Esophagus squamous epithelium (tissue), 5 donors: Measurements from ENCODE around the gene BRSK2. TPM values are rescaled to one million over a fixed set of nuclear protein-coding genes. Genes with fewer than 3 reads are reported as not detected.
"Not testable (repeated sequence)": the region's sequence is repeated elsewhere in the genome, so short reads cannot be mapped to it uniquely, and the experiment has no call there.

Source experiments
- DNase-seq: peaks from one replicate; lab custom pipeline; 2025; lab: John Stamatoyannopoulos, UW
- H3K27ac ChIP-seq, 4 donors: fragments of 200-600 bp; sonication (generic); one replicate each; pipeline ENCODE4 v1.5.1; 2016 to 2019; ENCODE audit warnings: mild to moderate bottlenecking in 1 of 4
- H3K27me3 ChIP-seq, 4 donors: fragments of 200-600 bp; sonication (generic); 1 replicate in 3 of 4; 2 replicates in 1 of 4; pipeline versions ENCODE4 v1.5.1 to v1.6.0; 2017 to 2021; ENCODE audit warnings: antibody characterized with exemption in 1 of 4
- H3K36me3 ChIP-seq, 3 donors: fragments of 200-600 bp; sonication (generic); one replicate each; pipeline ENCODE4 v1.5.1; 2016 to 2019
- H3K4me1 ChIP-seq, 3 donors: fragments of 200-600 bp; sonication (generic); one replicate each; pipeline ENCODE4 v1.5.1; 2017 to 2019
- H3K4me3 ChIP-seq, 4 donors: fragments of 200-600 bp; sonication (generic); 1 replicate in 3 of 4; 2 replicates in 1 of 4; pipeline ENCODE4 v1.5.1; 2016 to 2019; ENCODE audit warnings: mild to moderate bottlenecking in 2 of 4, moderate library complexity in 1 of 4
- H3K9me3 ChIP-seq, 3 donors: fragments of 200-600 bp; sonication (generic); one replicate each; pipeline ENCODE4 v1.5.1; 2016 to 2019
- POLR2A ChIP-seq, 4 donors: fragments of 450-650 bp; IDR thresholded peaks; one replicate each; pipeline ENCODE4 v1.6.1; 2017; ENCODE audit warnings: antibody characterized with exemption in 4 of 4, mild to moderate bottlenecking in 4 of 4, moderate library complexity in 3 of 4
- WGBS, 2 donors: methylation state at CpG; one replicate each; pipeline ENCODE4 v1.1.5; 2018; 5-methylcytosine and 5-hydroxymethylcytosine counted together
- intact Hi-C: fragments of 100-400 bp; cut with DNase I; formaldehyde crosslinking; loops from one replicate; pipeline ENCODE4 v1.15.0; 2022
- total RNA-seq, 4 donors: library from RNA; depleted of rRNA; stranded (reverse); fragments of >200 nt; gene quantifications; one replicate each; pipeline ENCODE4 v1.1.0, GENCODE V29; 2016
- TF ChIP-seq, protein P1 (sequence below), 6 experiments: fragments of 450-650 bp in 4 of 6; fragments of 200-600 bp in 2 of 6; sonication (generic) in 2 of 6; IDR thresholded peaks; one replicate each; pipeline ENCODE4 v1.5.1; 2016 to 2019; ENCODE audit warnings: antibody characterized with exemption in 6 of 6, mild to moderate bottlenecking in 4 of 6, moderate library complexity in 4 of 6
- donor health status: DM: yes; HTN: yes; CAD: no.

Gene BRSK2
- total RNA-seq, 4 donors from 2014 or later: 0.23 to 1.3 (median 0.35) TPM; not detected in 1

DNA sequence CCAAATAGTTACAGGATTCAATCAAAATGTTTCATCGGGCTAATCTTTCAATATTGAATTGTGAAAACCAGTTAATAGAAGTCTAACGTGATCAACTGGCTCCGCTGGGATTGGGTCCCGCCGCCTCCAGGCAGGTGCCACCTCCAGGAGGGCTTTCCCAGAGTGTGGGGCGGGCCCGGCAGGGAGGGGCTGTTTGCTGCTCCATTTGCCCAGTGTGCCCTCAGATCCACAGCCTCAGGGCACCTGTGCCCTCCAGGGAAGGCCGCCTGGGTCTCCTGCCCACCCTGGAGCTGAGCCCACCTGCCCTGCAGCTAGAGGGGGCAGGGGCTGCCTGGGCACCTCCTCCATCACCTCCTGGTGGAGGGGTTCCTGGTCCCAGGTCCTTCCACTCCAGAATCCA lies 17.9 kb downstream of the BRSK2 start:
- peaks cover 0 to 75% (median 0%) of the 10 kb centered on the region in 4 donors for H3K27me3 ChIP-seq
- H3K9me3 ChIP-seq: no peaks in the 10 kb centered on the region
- H3K27ac ChIP-seq: no peak overlapping the region
- H3K36me3 ChIP-seq: no peaks in the 10 kb centered on the region
- no peaks in the 10 kb centered on the region for H3K4me1 ChIP-seq
- intact Hi-C loops: no loop called here
- WGBS, 2 donors: 50 to 54% methylated on average over 5 of the region's 8 CpGs
- H3K4me3 ChIP-seq: no peak overlapping the region
- DNase-seq: no peak
- TF ChIP-seq, protein P1, sequence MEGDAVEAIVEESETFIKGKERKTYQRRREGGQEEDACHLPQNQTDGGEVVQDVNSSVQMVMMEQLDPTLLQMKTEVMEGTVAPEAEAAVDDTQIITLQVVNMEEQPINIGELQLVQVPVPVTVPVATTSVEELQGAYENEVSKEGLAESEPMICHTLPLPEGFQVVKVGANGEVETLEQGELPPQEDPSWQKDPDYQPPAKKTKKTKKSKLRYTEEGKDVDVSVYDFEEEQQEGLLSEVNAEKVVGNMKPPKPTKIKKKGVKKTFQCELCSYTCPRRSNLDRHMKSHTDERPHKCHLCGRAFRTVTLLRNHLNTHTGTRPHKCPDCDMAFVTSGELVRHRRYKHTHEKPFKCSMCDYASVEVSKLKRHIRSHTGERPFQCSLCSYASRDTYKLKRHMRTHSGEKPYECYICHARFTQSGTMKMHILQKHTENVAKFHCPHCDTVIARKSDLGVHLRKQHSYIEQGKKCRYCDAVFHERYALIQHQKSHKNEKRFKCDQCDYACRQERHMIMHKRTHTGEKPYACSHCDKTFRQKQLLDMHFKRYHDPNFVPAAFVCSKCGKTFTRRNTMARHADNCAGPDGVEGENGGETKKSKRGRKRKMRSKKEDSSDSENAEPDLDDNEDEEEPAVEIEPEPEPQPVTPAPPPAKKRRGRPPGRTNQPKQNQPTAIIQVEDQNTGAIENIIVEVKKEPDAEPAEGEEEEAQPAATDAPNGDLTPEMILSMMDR (IDR thresholded peaks at IDR 0.05): no peak
- TF ChIP-seq POLR2A (IDR thresholded peaks at IDR 0.05): no peak

DNA sequence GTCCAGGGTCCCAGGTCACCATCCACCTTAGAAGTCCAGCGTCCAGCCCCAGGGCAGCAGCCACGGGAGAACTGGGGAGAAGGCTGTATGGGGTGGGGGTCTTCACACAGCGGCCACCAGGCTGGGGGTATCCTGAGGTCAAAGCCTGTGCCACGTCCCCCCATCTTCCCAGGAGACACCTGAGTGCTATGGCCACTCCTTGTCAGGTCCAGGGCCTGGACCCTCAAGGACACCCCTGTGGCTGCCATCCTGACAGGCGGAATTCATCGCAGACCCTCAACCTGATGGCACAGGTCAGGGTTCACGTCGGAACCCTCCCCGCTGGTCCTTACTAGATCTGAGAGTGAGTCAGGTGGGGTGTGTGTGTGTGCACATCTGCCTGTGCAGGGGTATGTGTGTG lies 18.6 kb downstream of the BRSK2 start:
- DNase-seq: no peak
- 78 to 80% methylated on average over 2 to 6 of the region's 9 CpGs for WGBS, 2 donors
- Histone ChIP-seq H3K4me1 (no peaks in the 10 kb centered on the region), H3K9me3 (no peaks in the 10 kb centered on the region), H3K27me3 (peaks cover 0 to 75% (median 0%) of the 10 kb centered on the region in 4 donors), H3K36me3 (no peaks in the 10 kb centered on the region), H3K27ac (no peak overlapping the region), H3K4me3 (no peak overlapping the region)
- TF ChIP-seq, protein P1 (IDR thresholded peaks at IDR 0.05): no peak
- TF ChIP-seq POLR2A (IDR thresholded peaks at IDR 0.05): no peak
- intact Hi-C loops: no loop called here

DNA sequence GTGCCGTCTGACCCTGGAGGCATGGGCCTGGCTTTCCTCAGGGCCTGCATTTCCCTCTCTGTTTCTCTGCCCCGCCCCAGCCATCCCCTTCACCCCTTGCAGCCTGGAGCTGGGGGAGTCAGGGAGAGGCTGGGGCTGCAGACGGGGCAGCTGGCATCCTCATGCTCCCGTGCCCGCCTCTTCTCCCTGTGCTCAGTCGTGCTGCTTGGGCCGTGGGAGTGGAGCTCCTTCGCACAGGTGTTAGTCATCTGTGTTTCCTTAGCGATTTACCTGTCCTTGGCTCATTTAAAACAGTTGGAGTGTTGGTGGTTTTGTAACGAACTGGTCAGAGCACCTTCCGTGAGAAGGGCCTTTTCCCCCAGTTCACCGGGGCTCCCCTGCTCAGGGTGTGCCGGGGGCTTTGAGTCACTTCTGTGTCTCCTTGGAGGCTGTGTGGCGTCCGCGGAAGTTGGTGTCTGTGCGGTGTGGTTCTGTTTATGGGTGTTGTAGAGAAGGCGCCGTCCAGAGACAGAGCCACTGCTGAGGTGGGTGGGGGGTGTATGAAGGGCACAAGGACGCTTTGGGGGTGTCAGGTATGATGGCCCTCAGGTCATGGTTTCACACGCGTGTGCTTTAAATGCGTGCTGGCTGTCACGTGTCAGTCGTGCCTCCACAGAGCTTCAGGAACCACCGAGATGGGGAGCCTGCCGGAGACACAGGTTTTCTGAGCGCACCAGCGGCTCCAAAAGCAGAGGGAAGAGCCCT lies 19.5 kb downstream of the BRSK2 start:
- Histone ChIP-seq H3K27ac (no peak overlapping the region), H3K4me3 (no peak overlapping the region), H3K27me3 (peaks cover 0 to 70% (median 0%) of the 10 kb centered on the region in 4 donors), H3K36me3 (no peaks in the 10 kb centered on the region), H3K4me1 (no peaks in the 10 kb centered on the region), H3K9me3 (no peaks in the 10 kb centered on the region)
- intact Hi-C loops: no loop called here
- no peak for DNase-seq
- no peak for TF ChIP-seq POLR2A (IDR thresholded peaks at IDR 0.05)
- TF ChIP-seq, protein P1 (IDR thresholded peaks at IDR 0.05): no peak
- 55 to 59% methylated on average over 9 to 15 of the region's 29 CpGs for WGBS, 2 donors

- H3K9me3 ChIP-seq, intact Hi-C loops, H3K27ac ChIP-seq, DNase-seq, H3K4me1 ChIP-seq, H3K36me3 ChIP-seq, H3K4me3 ChIP-seq: not testable (repeated sequence)
- peaks cover 0 to 65% (median 0%) of the 10 kb centered on the region in 4 donors for H3K27me3 ChIP-seq
- WGBS, 2 donors: no CpG with 5 or more reads among the region's 29 CpGs
Measured at GRCh38 chr11:1409852-1410125, 20.1 kb downstream of the BRSK2 start.

- TF ChIP-seq, protein P1 (IDR thresholded peaks at IDR 0.05): no peak
- no peak for TF ChIP-seq POLR2A (IDR thresholded peaks at IDR 0.05)
- Histone ChIP-seq H3K36me3 (no peaks in the 10 kb centered on the region), H3K27ac (no peak overlapping the region), H3K4me3 (no peak overlapping the region), H3K4me1 (no peaks in the 10 kb centered on the region), H3K9me3 (peaks cover 0 to 6% (median 0%) of the 10 kb centered on the region in 3 donors), H3K27me3 (peaks cover 0 to 57% (median 0%) of the 10 kb centered on the region in 4 donors)
- DNase-seq: no peak
- WGBS, 2 donors: 57 to 100% methylated on average over 1 to 6 of the region's 35 CpGs
- intact Hi-C loops: no loop called here
Measured at GRCh38 chr11:1410366-1411291, 20.9 kb downstream of the BRSK2 start.
